NT2/D1 (cell line): ENCODE measurements around the gene ACOT2.

Experiments
- DNase-seq: peaks from one replicate; pipeline ENCODE4 v3.0.0-alpha.2; 2011; ENCODE audit warnings: low read depth, low spot score
- H3K27me3 ChIP-seq: 2 replicates; pipeline ENCODE4 v1.6.0; 2011; ENCODE audit warnings: mild to moderate bottlenecking; ENCODE audit not compliant: insufficient read length, insufficient read depth
- H3K36me3 ChIP-seq: 2 replicates; pipeline ENCODE4 v1.6.1; 2011; ENCODE audit warnings: mild to moderate bottlenecking, low read length, mixed read lengths; ENCODE audit not compliant: insufficient read depth, insufficient read length
- H3K4me1 ChIP-seq: 2 replicates; pipeline ENCODE4 v1.5.1; 2011; ENCODE audit not compliant: insufficient read depth, insufficient read length
- H3K4me3 ChIP-seq: 2 replicates; pipeline ENCODE4 v1.5.1; 2011; ENCODE audit warnings: low read depth; ENCODE audit not compliant: insufficient read length
- H3K9ac ChIP-seq: 2 replicates; pipeline ENCODE4 v1.6.0; 2011; ENCODE audit warnings: low read depth; ENCODE audit not compliant: insufficient read length
- H3K9me3 ChIP-seq: 2 replicates; pipeline ENCODE4 v1.5.1; 2011; ENCODE audit warnings: mild to moderate bottlenecking, low read length; ENCODE audit not compliant: insufficient read depth
- SUZ12 ChIP-seq: IDR thresholded peaks from 2 replicates; pipeline ENCODE4 v1.6.1; 2011; ENCODE audit not compliant: insufficient read length, insufficient read depth; ENCODE audit errors: extremely low read depth
- YY1 ChIP-seq: IDR thresholded peaks from 2 replicates; pipeline ENCODE4 v1.6.1; 2011; ENCODE audit not compliant: insufficient read length, insufficient read depth
- ZNF274 ChIP-seq: IDR thresholded peaks from 2 replicates; pipeline ENCODE4 v1.6.1; 2011; ENCODE audit warnings: mild to moderate bottlenecking, low read depth, low read length

ACOT2 gene

GRCh38 chr14:73619524-73619923, 50.5 kb downstream of the ACOT2 start:
- Histone ChIP-seq H3K9me3 (no peaks in the 10 kb centered on the region), H3K27me3 (peaks cover 6% of the 10 kb centered on the region), H3K9ac (no peak overlapping the region), H3K4me1 (no peaks in the 10 kb centered on the region), H3K36me3 (no peaks in the 10 kb centered on the region), H3K4me3 (no peak overlapping the region)
- TF ChIP-seq YY1 (no peak), SUZ12 (no peak), ZNF274 (no peak)
- DNase-seq = no peak

- no peak for DNase-seq
- H3K4me3 ChIP-seq = no peak overlapping the region
- TF ChIP-seq YY1 (no peak), ZNF274 (no peak), SUZ12 (no peak)
- H3K4me1 ChIP-seq = no peaks in the 10 kb centered on the region
- H3K27me3 ChIP-seq = peaks cover 6% of the 10 kb centered on the region
- H3K9me3 ChIP-seq = no peaks in the 10 kb centered on the region
- no peaks in the 10 kb centered on the region for H3K36me3 ChIP-seq
- no peak overlapping the region for H3K9ac ChIP-seq
Measured at GRCh38 chr14:73620268-73620667, 51.3 kb downstream of the ACOT2 start.

- Histone ChIP-seq H3K9me3 (no peaks in the 10 kb centered on the region), H3K4me1 (no peaks in the 10 kb centered on the region), H3K36me3 (no peaks in the 10 kb centered on the region), H3K27me3 (peaks cover 6% of the 10 kb centered on the region), H3K9ac (no peak overlapping the region), H3K4me3 (no peak overlapping the region)
- TF ChIP-seq ZNF274 (no peak), YY1 (no peak), SUZ12 (no peak)
- DNase-seq = no peak
Measured at GRCh38 chr14:73623504-73624054, 54.6 kb downstream of the ACOT2 start.
